ENCODE measurements around the gene CHRNA4.
"Not testable (repeated sequence)": the region's sequence is repeated elsewhere in the genome, so short reads cannot be mapped to it uniquely, and the experiment has no call there.

Gene CHRNA4

GRCh38 chr20:63348828-63349515, 12.2 kb downstream of the CHRNA4 start:
- no peak for DNase-seq (ENCODE audit: low spot score)

GRCh38 chr20:63347950-63348827, 13.0 kb downstream of the CHRNA4 start:
- no peak for DNase-seq (ENCODE audit: low spot score)

- no peak for DNase-seq (ENCODE audit: low spot score)
These were observed 13.9 kb downstream of the CHRNA4 start for GRCh38 chr20:63347081-63347741.

GRCh38 chr20:63346131-63347080, 14.7 kb downstream of the CHRNA4 start:
- DNase-seq (ENCODE audit: low spot score): no peak

- no peak for DNase-seq (ENCODE audit: low spot score)
These were observed 15.6 kb downstream of the CHRNA4 start for GRCh38 chr20:63345328-63346100.

- DNase-seq (ENCODE audit: low spot score): no peak
These were observed 16.4 kb downstream of the CHRNA4 start for GRCh38 chr20:63344616-63345327.

- DNase-seq (ENCODE audit: low spot score): no peak
These were observed 17.4 kb downstream of the CHRNA4 start for GRCh38 chr20:63343460-63344445.

GRCh38 chr20:63342561-63343459, 18.3 kb downstream of the CHRNA4 start:
- no peak for DNase-seq (ENCODE audit: low spot score)

GRCh38 chr20:63340158-63340688, 20.9 kb downstream of the CHRNA4 start:
- DNase-seq (ENCODE audit: low spot score): not testable (repeated sequence)

GRCh38 chr20:63339154-63340094, 21.7 kb downstream of the CHRNA4 start:
- not testable (repeated sequence) for DNase-seq (ENCODE audit: low spot score)

- no peak for DNase-seq (ENCODE audit: low spot score)
These were observed 23.2 kb downstream of the CHRNA4 start for GRCh38 chr20:63337786-63338420.

GRCh38 chr20:63336232-63336752, 24.9 kb downstream of the CHRNA4 start:
- DNase-seq (ENCODE audit: low spot score): no peak

GRCh38 chr20:63335711-63336110, 25.4 kb downstream of the CHRNA4 start:
- no peak for DNase-seq (ENCODE audit: low spot score)

- not testable (repeated sequence) for DNase-seq (ENCODE audit: low spot score)
These were observed 26.1 kb downstream of the CHRNA4 start for GRCh38 chr20:63335060-63335459.

- DNase-seq (ENCODE audit: low spot score): no peak
These were observed 26.8 kb downstream of the CHRNA4 start for GRCh38 chr20:63334356-63334755.
